Measurements from ENCODE around the gene TREML1. TPM values are rescaled to one million over a fixed set of nuclear protein-coding genes. Genes with fewer than 3 reads are reported as not detected.

TREML1 gene
- total and polyA plus RNA-seq, 2 donors (not counting 1 experiment from before 2014, with no cell fraction given): 0.07 TPM; not detected in 1

- no peak overlapping the region for H2AFZ ChIP-seq (ENCODE audit: insufficient read depth, low read depth, low read length, poor library complexity, severe bottlenecking)
- no peak overlapping the region for H3K4me2 ChIP-seq (replicated peaks; ENCODE audit: low read depth, low read length, poor library complexity, severe bottlenecking)
- Mint-ChIP-seq H3K9me3 (ENCODE audit: insufficient read depth) (no peaks in the 10 kb centered on the region), H3K27me3 (peaks cover 9% of the 10 kb centered on the region), H3K27ac (no peak overlapping the region), H3K4me1 (no peaks in the 10 kb centered on the region), H3K4me3 (no peak overlapping the region)
- H3K9me3 ChIP-seq (ENCODE audit: control extremely low read depth in 1 of 3, control insufficient read depth in 2 of 3, insufficient read depth in 1 of 3, low read length in 2 of 3): no peaks in the 10 kb centered on the region
- no peak overlapping the region for H3K4me3 ChIP-seq (ENCODE audit: control extremely low read depth in 1 of 5, extremely low read depth in 1 of 5, insufficient read depth in 1 of 5, low read depth in 2 of 5, low read length in 4 of 5)
- WGBS (ENCODE audit: insufficient coverage): no CpG with 5 or more reads among the region's 1 CpG
- intact Hi-C loops (cut with micrococcal nuclease): no loop called here
- no peaks in the 10 kb centered on the region for H3K4me1 ChIP-seq (ENCODE audit: control insufficient read depth in 2 of 2, insufficient read depth in 2 of 2, low read length in 2 of 2)
- H3K27ac ChIP-seq (ENCODE audit: low read length in 2 of 2): no peak overlapping the region
- no peak for ATAC-seq (ENCODE audit: low read depth)
- H4K20me1 ChIP-seq (ENCODE audit: control insufficient read depth, insufficient read depth, low read length, poor library complexity, severe bottlenecking): no peaks in the 10 kb centered on the region
- no peaks in the 10 kb centered on the region for H3K36me3 ChIP-seq (replicated peaks in 1 of 2; ENCODE audit: control extremely low read depth in 1 of 2, control insufficient read depth in 1 of 2, extremely low read depth in 1 of 2, insufficient read depth in 2 of 2, low read length in 1 of 2)
- no peaks in the 10 kb centered on the region for H3K79me2 ChIP-seq (ENCODE audit: control insufficient read depth, insufficient read depth, low read length)
- H3K27me3 ChIP-seq (replicated peaks in 1 of 4; ENCODE audit: control extremely low read depth in 1 of 4, control insufficient read depth in 3 of 4, insufficient read depth in 4 of 4, low read length in 3 of 4): no peaks in the 10 kb centered on the region
- CTCF ChIA-PET: no interaction called here
- POLR2A ChIA-PET: no interaction called here
- DNase-seq: no peak
- TF ChIP-seq, protein P1, sequence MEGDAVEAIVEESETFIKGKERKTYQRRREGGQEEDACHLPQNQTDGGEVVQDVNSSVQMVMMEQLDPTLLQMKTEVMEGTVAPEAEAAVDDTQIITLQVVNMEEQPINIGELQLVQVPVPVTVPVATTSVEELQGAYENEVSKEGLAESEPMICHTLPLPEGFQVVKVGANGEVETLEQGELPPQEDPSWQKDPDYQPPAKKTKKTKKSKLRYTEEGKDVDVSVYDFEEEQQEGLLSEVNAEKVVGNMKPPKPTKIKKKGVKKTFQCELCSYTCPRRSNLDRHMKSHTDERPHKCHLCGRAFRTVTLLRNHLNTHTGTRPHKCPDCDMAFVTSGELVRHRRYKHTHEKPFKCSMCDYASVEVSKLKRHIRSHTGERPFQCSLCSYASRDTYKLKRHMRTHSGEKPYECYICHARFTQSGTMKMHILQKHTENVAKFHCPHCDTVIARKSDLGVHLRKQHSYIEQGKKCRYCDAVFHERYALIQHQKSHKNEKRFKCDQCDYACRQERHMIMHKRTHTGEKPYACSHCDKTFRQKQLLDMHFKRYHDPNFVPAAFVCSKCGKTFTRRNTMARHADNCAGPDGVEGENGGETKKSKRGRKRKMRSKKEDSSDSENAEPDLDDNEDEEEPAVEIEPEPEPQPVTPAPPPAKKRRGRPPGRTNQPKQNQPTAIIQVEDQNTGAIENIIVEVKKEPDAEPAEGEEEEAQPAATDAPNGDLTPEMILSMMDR (IDR thresholded peaks at IDR 0.05): no peak
- no peak for TF ChIP-seq EZH2 (IDR thresholded peaks at IDR 0.05; ENCODE audit: borderline replicate concordance, insufficient read depth, low read depth, low read length, poor library complexity, severe bottlenecking)
- H3K9ac ChIP-seq (ENCODE audit: low read length): no peak overlapping the region
Observed at GRCh38 chr6:41150671-41151070, 3.5 kb downstream of the TREML1 start.

DNA sequence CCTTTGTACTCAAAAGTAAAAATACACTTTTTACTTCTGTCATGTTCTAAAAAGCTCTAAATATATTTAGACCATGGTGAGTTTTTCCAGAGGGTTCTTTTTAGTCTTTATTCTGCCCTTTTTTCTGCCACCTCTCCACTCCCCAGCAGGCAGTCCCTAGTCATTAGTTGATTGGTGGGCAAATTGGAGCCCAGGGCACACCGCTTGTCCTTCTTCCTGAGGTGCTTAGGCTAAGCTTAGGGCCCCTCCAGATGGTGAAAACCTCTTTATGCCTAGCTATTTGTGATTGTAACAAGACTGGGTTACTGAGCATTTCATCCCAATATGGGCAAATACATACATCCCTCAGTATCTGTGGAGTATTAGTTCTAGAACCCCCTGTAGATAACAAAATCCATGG is 6.2 kb downstream of the TREML1 start:
- H4K20me1 ChIP-seq (ENCODE audit: control insufficient read depth, insufficient read depth, low read length, poor library complexity, severe bottlenecking): no peaks in the 10 kb centered on the region
- no peak for TF ChIP-seq EZH2 (IDR thresholded peaks at IDR 0.05; ENCODE audit: borderline replicate concordance, insufficient read depth, low read depth, low read length, poor library complexity, severe bottlenecking)
- TF ChIP-seq, protein P1 (IDR thresholded peaks at IDR 0.05): no peak
- no peak overlapping the region for H3K4me3 Mint-ChIP-seq
- H2AFZ ChIP-seq (ENCODE audit: insufficient read depth, low read depth, low read length, poor library complexity, severe bottlenecking): no peak overlapping the region
- ChIA-PET CTCF (no interaction called here), POLR2A (no interaction called here)
- H3K4me1 Mint-ChIP-seq: no peaks in the 10 kb centered on the region
- intact Hi-C loops (cut with micrococcal nuclease): no loop called here
- ATAC-seq (ENCODE audit: low read depth) (no peak), DNase-seq (no peak)
- H3K27me3 Mint-ChIP-seq: no peaks in the 10 kb centered on the region
- no CpG with 5 or more reads among the region's 1 CpG for WGBS (ENCODE audit: insufficient coverage)
- H3K27me3 ChIP-seq (replicated peaks in 1 of 4; ENCODE audit: control extremely low read depth in 1 of 4, control insufficient read depth in 3 of 4, insufficient read depth in 4 of 4, low read length in 3 of 4): no peaks in the 10 kb centered on the region
- no peak overlapping the region for H3K4me2 ChIP-seq (replicated peaks; ENCODE audit: low read depth, low read length, poor library complexity, severe bottlenecking)
- H3K27ac ChIP-seq (ENCODE audit: low read length in 2 of 2): no peak overlapping the region
- H3K9me3 Mint-ChIP-seq (ENCODE audit: insufficient read depth): no peaks in the 10 kb centered on the region
- H3K79me2 ChIP-seq (ENCODE audit: control insufficient read depth, insufficient read depth, low read length): no peaks in the 10 kb centered on the region
- H3K4me3 ChIP-seq (ENCODE audit: control extremely low read depth in 1 of 5, extremely low read depth in 1 of 5, insufficient read depth in 1 of 5, low read depth in 2 of 5, low read length in 4 of 5): no peak overlapping the region
- no peaks in the 10 kb centered on the region for H3K4me1 ChIP-seq (ENCODE audit: control insufficient read depth in 2 of 2, insufficient read depth in 2 of 2, low read length in 2 of 2)
- no peaks in the 10 kb centered on the region for H3K36me3 ChIP-seq (replicated peaks in 1 of 2; ENCODE audit: control extremely low read depth in 1 of 2, control insufficient read depth in 1 of 2, extremely low read depth in 1 of 2, insufficient read depth in 2 of 2, low read length in 1 of 2)
- no peak overlapping the region for H3K27ac Mint-ChIP-seq
- H3K9me3 ChIP-seq (ENCODE audit: control extremely low read depth in 1 of 3, control insufficient read depth in 2 of 3, insufficient read depth in 1 of 3, low read length in 2 of 3): no peaks in the 10 kb centered on the region
- no peak overlapping the region for H3K9ac ChIP-seq (ENCODE audit: low read length)

Measured in B cell (primary cell).